GM18951 (cell line): Measurements from ENCODE around the gene OBSCN.

Experiments
- POLR2A ChIP-seq: IDR thresholded peaks from 4 replicates; pipeline ENCODE4 v1.6.1; 2011; ENCODE audit warnings: mild to moderate bottlenecking; ENCODE audit not compliant: insufficient read length, insufficient read depth; ENCODE audit errors: extremely low read depth
- in situ Hi-C: fragments of 300-500 bp; cut with MboI; formaldehyde crosslinking; loops from one replicate; pipeline ENCODE4 v1.12.0; 2022; ENCODE audit warnings: low sequenced_read_pairs, mixed read lengths, inconsistent platforms; ENCODE audit not compliant: unreplicated experiment

OBSCN gene

GRCh38 chr1:228190778-228191177 is 17.1 kb upstream of the OBSCN start:
- TF ChIP-seq POLR2A, result no peak
- in situ Hi-C loops, result no loop called here

- TF ChIP-seq POLR2A, result no peak
- in situ Hi-C loops, result no loop called here
Measured at GRCh38 chr1:228194436-228194835, 13.4 kb upstream of the OBSCN start.

GRCh38 chr1:228194921-228195812 is 12.7 kb upstream of the OBSCN start:
- in situ Hi-C loops, result no loop called here
- TF ChIP-seq POLR2A, result no peak

GRCh38 chr1:228197555-228198147 is 10.2 kb upstream of the OBSCN start:
- no peak for TF ChIP-seq POLR2A
- in situ Hi-C loops, result no loop called here

GRCh38 chr1:228198977-228199590 is 8.8 kb upstream of the OBSCN start:
- in situ Hi-C loops, result no loop called here

GRCh38 chr1:228204958-228205357 is 2.9 kb upstream of the OBSCN start:
- in situ Hi-C loops, result no loop called here
- no peak for TF ChIP-seq POLR2A

More at GRCh38 chr1:228198977-228199590, 8.8 kb upstream of the OBSCN start:
- no peak for TF ChIP-seq POLR2A

- in situ Hi-C loops, result no loop called here
- TF ChIP-seq POLR2A, result no peak
Measured at GRCh38 chr1:228205526-228206436, 2.1 kb upstream of the OBSCN start.

GRCh38 chr1:228206582-228207351 is 1.1 kb upstream of the OBSCN start:
- no peak for TF ChIP-seq POLR2A

GRCh38 chr1:228207381-228207810 is 448 bp upstream of the OBSCN start:
- in situ Hi-C loops, result no loop called here
- TF ChIP-seq POLR2A, result no peak

More at GRCh38 chr1:228206582-228207351, 1.1 kb upstream of the OBSCN start:
- in situ Hi-C loops, result no loop called here

- no peak for TF ChIP-seq POLR2A
- in situ Hi-C loops, result no loop called here
Measured at GRCh38 chr1:228208831-228209551, 1.1 kb downstream of the OBSCN start.

GRCh38 chr1:228209657-228210056 is 1.8 kb downstream of the OBSCN start:
- no peak for TF ChIP-seq POLR2A
- in situ Hi-C loops, result no loop called here
